ENCODE data around the gene GRIPAP1.

GRCh38 chrX:49040376-49040955, 38.4 kb upstream of the GRIPAP1 start:
- no peak for TF ChIP-seq POLR2A (IDR thresholded peaks at IDR 0.05)
- no peak for TF ChIP-seq CTCF (IDR thresholded peaks at IDR 0.05)
